Small intestine (tissue), 7 donors: ENCODE data around the gene IDS. TPM values are rescaled to one million over a fixed set of nuclear protein-coding genes. Genes with fewer than 3 reads are reported as not detected.
"Not testable (repeated sequence)": the region's sequence is repeated elsewhere in the genome, so short reads cannot be mapped to it uniquely, and the experiment has no call there.

Experiments used
- DNase-seq, 2 donors: peaks; one replicate each; pipeline versions ENCODE4 v3.0.0 to v3.0.0-alpha.2; 2013
- FAIRE-seq: peaks from 2 replicates; lab custom pipeline; 2012; peaks lifted over from hg19 to GRCh38; lab: Jason Lieb, UNC
- H3K27ac ChIP-seq, 3 donors: one replicate each; pipeline ENCODE4 v1.5.1; 2013; ENCODE audit warnings: low read length in 2 of 3, mild to moderate bottlenecking in 2 of 3, control low read depth in 1 of 3, inconsistent platforms in 1 of 3, low read depth in 1 of 3, moderate library complexity in 1 of 3
- H3K27me3 ChIP-seq, 3 donors: one replicate each; pipeline ENCODE4 v1.6.1; 2013; ENCODE audit warnings: low read length in 3 of 3, inconsistent platforms in 1 of 3; ENCODE audit not compliant: control insufficient read depth in 3 of 3, insufficient read depth in 3 of 3
- H3K36me3 ChIP-seq, 3 donors: one replicate each; pipeline ENCODE4 v1.6.1; 2013; ENCODE audit warnings: low read length in 3 of 3, inconsistent platforms in 1 of 3, low read depth in 1 of 3, mild to moderate bottlenecking in 1 of 3, moderate library complexity in 1 of 3; ENCODE audit not compliant: control insufficient read depth in 3 of 3, insufficient read depth in 2 of 3
- H3K4me1 ChIP-seq, 3 donors: one replicate each; pipeline ENCODE4 v1.6.1; 2013; ENCODE audit warnings: low read length in 2 of 3, inconsistent platforms in 1 of 3, low read depth in 1 of 3, mild to moderate bottlenecking in 1 of 3, moderate library complexity in 1 of 3; ENCODE audit not compliant: control insufficient read depth in 3 of 3, insufficient read depth in 2 of 3
- H3K4me3 ChIP-seq, 3 donors: one replicate each; pipeline ENCODE4 v1.5.1; 2013; ENCODE audit warnings: low read length in 3 of 3, control low read depth in 1 of 3, inconsistent platforms in 1 of 3, low read depth in 1 of 3, mild to moderate bottlenecking in 1 of 3, moderate library complexity in 1 of 3
- H3K9me3 ChIP-seq, 2 donors: one replicate each; pipeline ENCODE4 v1.6.1; 2013; ENCODE audit warnings: low read depth in 1 of 2, low read length in 1 of 2; ENCODE audit not compliant: control insufficient read depth in 2 of 2, insufficient read depth in 1 of 2
- WGBS, 3 donors: extraction: QIAGEN DNeasy Blood & Tissue Kit; methylation state at CpG; one replicate each; pipeline ENCODE4 v1.1.7; 2013; 5-methylcytosine and 5-hydroxymethylcytosine counted together
- polyA plus RNA-seq, 4 donors: library from polyadenylated mRNA; stranded (reverse) in 3 of 4; unstranded in 1 of 4; fragments of 200-250 nt in 3 of 4; fragments of 120-200 nt in 1 of 4; gene quantifications; one replicate each; pipeline versions ENCODE4 v1.2.1 to v1.2.3, GENCODE V29; 2013
- donor health status: healthy with polysubstance abuse.
- donor health status: control.
- donor health status: control.
- donor health status: Bipolar disorder and iron deficiency.
- donor health status: healthy.

IDS gene
- polyA plus RNA-seq, 4 donors = 21.7 to 41.1 (median 31.4) TPM

- no peaks in the 10 kb centered on the region for H3K27me3 ChIP-seq
- no peaks in the 10 kb centered on the region for H3K36me3 ChIP-seq
- FAIRE-seq = no peak
- no peak for DNase-seq
- H3K27ac ChIP-seq = no peak overlapping the region
- WGBS, 3 donors = 79 to 91% (median 87%) methylated on average over 5 of the region's 5 CpGs
- H3K4me1 ChIP-seq = no peaks in the 10 kb centered on the region
- no peaks in the 10 kb centered on the region for H3K9me3 ChIP-seq
- no peak overlapping the region for H3K4me3 ChIP-seq
These were observed 6.0 kb upstream of the IDS start for GRCh38 chrX:149511081-149511480.

DNA sequence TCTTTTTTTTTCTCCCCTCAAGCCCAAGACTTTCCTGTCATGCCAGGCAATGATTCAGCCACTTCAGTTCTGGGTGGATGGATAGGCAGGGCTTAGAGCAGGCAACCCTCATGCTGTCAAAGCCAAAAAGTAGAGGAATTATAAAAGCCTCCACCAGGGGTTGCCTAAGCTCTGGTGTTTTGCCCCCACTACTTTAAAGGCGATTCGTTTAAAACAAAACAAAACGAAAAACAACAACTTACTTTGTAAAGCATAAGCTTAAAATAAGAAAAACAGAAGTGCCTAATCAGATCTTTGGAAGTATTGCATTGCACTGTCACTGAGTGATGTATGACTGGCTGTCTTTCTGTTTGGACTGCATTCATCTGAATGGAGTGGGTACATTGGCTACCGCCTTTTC is 5.3 kb upstream of the IDS start:
- 38 to 75% (median 51%) methylated on average over 4 of the region's 4 CpGs for WGBS, 3 donors
- Histone ChIP-seq H3K36me3 (no peaks in the 10 kb centered on the region), H3K9me3 (no peaks in the 10 kb centered on the region), H3K27me3 (no peaks in the 10 kb centered on the region), H3K27ac (no peak overlapping the region), H3K4me3 (no peak overlapping the region), H3K4me1 (peaks cover 0 to 5% (median 0%) of the 10 kb centered on the region in 3 donors)
- FAIRE-seq = no peak
- DNase-seq = no peak

- Histone ChIP-seq H3K4me3 (no peak overlapping the region), H3K27ac (no peak overlapping the region), H3K36me3 (no peaks in the 10 kb centered on the region), H3K27me3 (no peaks in the 10 kb centered on the region), H3K9me3 (no peaks in the 10 kb centered on the region), H3K4me1 (peaks cover 0 to 9% (median 0%) of the 10 kb centered on the region in 3 donors)
- FAIRE-seq (no peak), DNase-seq (no peak)
- 36 to 67% (median 59%) methylated on average over 1 of the region's 1 CpG for WGBS, 3 donors
These were observed 3.4 kb upstream of the IDS start for GRCh38 chrX:149508467-149508866.

GRCh38 chrX:149506349-149506748 is 1.2 kb upstream of the IDS start:
- H3K4me1 ChIP-seq = peaks cover 0 to 9% (median 0%) of the 10 kb centered on the region in 3 donors
- WGBS, 3 donors = 91 to 98% (median 93%) methylated on average over 2 of the region's 2 CpGs
- no peaks in the 10 kb centered on the region for H3K9me3 ChIP-seq
- H3K4me3 ChIP-seq = no peak overlapping the region
- peaks cover 0 to 6% (median 2%) of the 10 kb centered on the region in 3 donors for H3K36me3 ChIP-seq
- H3K27ac ChIP-seq = no peak overlapping the region
- FAIRE-seq = no peak
- no peaks in the 10 kb centered on the region for H3K27me3 ChIP-seq
- DNase-seq = no peak

GRCh38 chrX:149505671-149506070 is 565 bp upstream of the IDS start:
- no peaks in the 10 kb centered on the region for H3K9me3 ChIP-seq
- peaks cover 0 to 9% (median 0%) of the 10 kb centered on the region in 3 donors for H3K4me1 ChIP-seq
- WGBS, 3 donors = 78 to 87% (median 83%) methylated on average over 9 of the region's 9 CpGs
- H3K27ac ChIP-seq = peak overlapping the region in 2 of 3 donors; percentile 44 to 98
- H3K36me3 ChIP-seq = peaks cover 0 to 6% (median 5%) of the 10 kb centered on the region in 3 donors
- no peaks in the 10 kb centered on the region for H3K27me3 ChIP-seq
- FAIRE-seq (no peak), DNase-seq (no peak)
- peak overlapping the region in 1 of 3 donors; percentile 75 for H3K4me3 ChIP-seq

GRCh38 chrX:149504226-149504914 is 736 bp downstream of the IDS start:
- Histone ChIP-seq H3K4me1 (peaks cover 0 to 9% (median 0%) of the 10 kb centered on the region in 3 donors), H3K27me3 (no peaks in the 10 kb centered on the region), H3K27ac (peak overlapping the region; percentile 82 to 98 (median 87)), H3K4me3 (peak overlapping the region; percentile 26 to 75 (median 59)), H3K9me3 (no peaks in the 10 kb centered on the region), H3K36me3 (peaks cover 0 to 13% (median 5%) of the 10 kb centered on the region in 3 donors)
- DNase-seq (peak; percentile 12 to 27), FAIRE-seq (no peak)
- 34 to 47% (median 44%) methylated on average over 10 of the region's 10 CpGs for WGBS, 3 donors

DNA sequence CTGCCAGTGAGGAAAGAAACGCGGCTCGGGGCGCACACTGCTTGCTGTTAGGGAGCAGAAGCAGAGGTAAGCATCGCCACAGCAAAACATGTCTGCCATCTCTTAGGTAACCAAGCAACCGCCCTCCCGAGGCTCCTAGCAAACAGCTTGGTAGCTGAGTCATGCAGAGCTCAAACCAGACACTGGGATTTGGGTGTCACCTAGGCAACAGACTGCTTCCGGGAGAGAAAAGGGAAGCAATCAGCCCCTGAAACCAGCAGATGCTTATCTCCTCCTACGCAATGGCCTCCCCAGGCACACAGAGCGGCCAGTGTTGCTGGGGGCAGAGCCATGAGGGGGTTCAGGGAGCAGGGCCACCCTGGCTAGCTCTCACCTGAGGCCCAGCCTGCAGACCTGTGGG is 1.7 kb downstream of the IDS start:
- Histone ChIP-seq H3K36me3 (peaks cover 0 to 13% (median 5%) of the 10 kb centered on the region in 3 donors), H3K27ac (peak overlapping the region in 1 of 3 donors; percentile 65)
- H3K9me3 ChIP-seq, FAIRE-seq, H3K27me3 ChIP-seq, DNase-seq, H3K4me1 ChIP-seq, H3K4me3 ChIP-seq: not testable (repeated sequence)
- WGBS, 3 donors = 29 to 80% (median 59%) methylated on average over 2 to 5 of the region's 10 CpGs

DNA sequence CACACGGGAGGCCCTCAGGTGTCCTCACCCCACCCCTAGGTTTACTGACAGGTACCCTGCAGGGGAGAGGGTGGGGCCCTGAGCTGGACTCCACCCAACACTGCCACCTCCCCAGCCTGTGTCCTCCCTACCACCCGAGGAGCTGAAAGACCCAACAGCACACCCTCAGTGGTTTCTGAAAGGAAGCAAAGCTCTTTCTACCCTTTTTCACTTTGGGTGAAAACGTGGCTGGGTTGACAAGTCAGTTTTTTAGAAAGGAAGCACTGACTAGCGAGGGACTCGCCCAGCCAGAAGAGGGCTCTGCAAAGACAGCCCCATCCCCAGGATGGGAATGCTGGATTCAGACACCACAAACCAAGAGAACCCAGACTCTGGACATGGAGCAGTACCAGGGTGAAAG is 2.2 kb downstream of the IDS start:
- not testable (repeated sequence) for H3K9me3 ChIP-seq, H3K27me3 ChIP-seq, H3K4me1 ChIP-seq, DNase-seq, H3K4me3 ChIP-seq, H3K27ac ChIP-seq, FAIRE-seq
- peaks cover 0 to 15% (median 6%) of the 10 kb centered on the region in 3 donors for H3K36me3 ChIP-seq
- 45 to 88% (median 52%) methylated on average over 3 to 5 of the region's 5 CpGs for WGBS, 3 donors
